ENCODE results near the gene CAAP1. TPM values are rescaled to one million over a fixed set of nuclear protein-coding genes. Genes with fewer than 3 reads are reported as not detected.
A peak's percentile ranks its signal among the peaks of the same experiment; 100 is the strongest.
"Not testable (repeated sequence)": the region's sequence is repeated elsewhere in the genome, so short reads cannot be mapped to it uniquely, and the experiment has no call there.

CAAP1 gene
- polyA plus RNA-seq, 4 donors: 9.2 to 36.3 (median 19.7) TPM

GRCh38 chr9:26880262-26880661, 12.3 kb downstream of the CAAP1 start:
- WGBS, 3 donors: 87 to 99% (median 98%) methylated on average over 4 of the region's 4 CpGs
- FAIRE-seq: no peak
- Histone ChIP-seq H3K4me3 (ENCODE audit: low read depth in 1 of 3, low read length in 3 of 3) (no peak overlapping the region), H3K4me1 (ENCODE audit: control insufficient read depth in 3 of 3, insufficient read depth in 2 of 3, low read depth in 1 of 3, low read length in 2 of 3) (no peaks in the 10 kb centered on the region), H3K9me3 (ENCODE audit: control insufficient read depth in 2 of 2, insufficient read depth in 1 of 2, low read depth in 1 of 2, low read length in 1 of 2) (peaks cover 0 to 30% of the 10 kb centered on the region in 2 donors), H3K27me3 (ENCODE audit: control insufficient read depth in 3 of 3, insufficient read depth in 3 of 3, low read length in 3 of 3) (no peaks in the 10 kb centered on the region), H3K27ac (ENCODE audit: low read depth in 1 of 3, low read length in 2 of 3) (no peak overlapping the region), H3K36me3 (ENCODE audit: control insufficient read depth in 3 of 3, insufficient read depth in 2 of 3, low read depth in 1 of 3, low read length in 3 of 3) (peaks cover 3 to 36% (median 15%) of the 10 kb centered on the region in 3 donors)
- no peak for DNase-seq

- not testable (repeated sequence) for H3K4me3 ChIP-seq (ENCODE audit: low read depth in 1 of 3, low read length in 3 of 3); H3K4me1 ChIP-seq (ENCODE audit: control insufficient read depth in 3 of 3, insufficient read depth in 2 of 3, low read depth in 1 of 3, low read length in 2 of 3); FAIRE-seq; H3K27ac ChIP-seq (ENCODE audit: low read depth in 1 of 3, low read length in 2 of 3); DNase-seq; H3K27me3 ChIP-seq (ENCODE audit: control insufficient read depth in 3 of 3, insufficient read depth in 3 of 3, low read length in 3 of 3)
- 87 to 96% (median 92%) methylated on average over 3 of the region's 3 CpGs for WGBS, 3 donors
- Histone ChIP-seq H3K9me3 (ENCODE audit: control insufficient read depth in 2 of 2, insufficient read depth in 1 of 2, low read depth in 1 of 2, low read length in 1 of 2) (peaks cover 0 to 13% of the 10 kb centered on the region in 2 donors), H3K36me3 (ENCODE audit: control insufficient read depth in 3 of 3, insufficient read depth in 2 of 3, low read depth in 1 of 3, low read length in 3 of 3) (peaks cover 5 to 29% (median 8%) of the 10 kb centered on the region in 3 donors)
These were observed 17.4 kb downstream of the CAAP1 start for GRCh38 chr9:26875155-26875554.

- no peaks in the 10 kb centered on the region for H3K9me3 ChIP-seq (ENCODE audit: control insufficient read depth in 2 of 2, insufficient read depth in 1 of 2, low read depth in 1 of 2, low read length in 1 of 2)
These were observed 22.3 kb downstream of the CAAP1 start for GRCh38 chr9:26870292-26870691.

GRCh38 chr9:26863074-26863473, 29.5 kb downstream of the CAAP1 start:
- H3K27me3 ChIP-seq (ENCODE audit: control insufficient read depth in 3 of 3, insufficient read depth in 3 of 3, low read length in 3 of 3): no peaks in the 10 kb centered on the region

More at GRCh38 chr9:26870292-26870691, 22.3 kb downstream of the CAAP1 start:
- H3K36me3 ChIP-seq (ENCODE audit: control insufficient read depth in 3 of 3, insufficient read depth in 2 of 3, low read depth in 1 of 3, low read length in 3 of 3): peaks cover 2 to 20% (median 2%) of the 10 kb centered on the region in 3 donors
- peaks cover 0 to 2% (median 0%) of the 10 kb centered on the region in 3 donors for H3K4me1 ChIP-seq (ENCODE audit: control insufficient read depth in 3 of 3, insufficient read depth in 2 of 3, low read depth in 1 of 3, low read length in 2 of 3)
- H3K27ac ChIP-seq (ENCODE audit: low read depth in 1 of 3, low read length in 2 of 3): no peak overlapping the region
- peak; percentile 31 to 54 for DNase-seq
- H3K27me3 ChIP-seq (ENCODE audit: control insufficient read depth in 3 of 3, insufficient read depth in 3 of 3, low read length in 3 of 3): no peaks in the 10 kb centered on the region
- FAIRE-seq: no peak
- 61 to 79% (median 78%) methylated on average over 8 of the region's 8 CpGs for WGBS, 3 donors
- no peak overlapping the region for H3K4me3 ChIP-seq (ENCODE audit: low read depth in 1 of 3, low read length in 3 of 3)

GRCh38 chr9:26856413-26857032, 36.1 kb downstream of the CAAP1 start:
- Histone ChIP-seq H3K4me3 (ENCODE audit: low read depth in 1 of 3, low read length in 3 of 3) (no peak overlapping the region), H3K36me3 (ENCODE audit: control insufficient read depth in 3 of 3, insufficient read depth in 2 of 3, low read depth in 1 of 3, low read length in 3 of 3) (peaks cover 0 to 15% (median 13%) of the 10 kb centered on the region in 3 donors), H3K9me3 (ENCODE audit: control insufficient read depth in 2 of 2, insufficient read depth in 1 of 2, low read depth in 1 of 2, low read length in 1 of 2) (no peaks in the 10 kb centered on the region), H3K27ac (ENCODE audit: low read depth in 1 of 3, low read length in 2 of 3) (no peak overlapping the region), H3K27me3 (ENCODE audit: control insufficient read depth in 3 of 3, insufficient read depth in 3 of 3, low read length in 3 of 3) (no peaks in the 10 kb centered on the region), H3K4me1 (ENCODE audit: control insufficient read depth in 3 of 3, insufficient read depth in 2 of 3, low read depth in 1 of 3, low read length in 2 of 3) (no peaks in the 10 kb centered on the region)
- 83 to 89% (median 84%) methylated on average over 1 of the region's 1 CpG for WGBS, 3 donors
- DNase-seq: peak; percentile 51 to 70
- FAIRE-seq: no peak

More at GRCh38 chr9:26863074-26863473, 29.5 kb downstream of the CAAP1 start:
- FAIRE-seq (no peak), DNase-seq (peak in 1 of 2 donors; percentile 3)
- Histone ChIP-seq H3K4me3 (ENCODE audit: low read depth in 1 of 3, low read length in 3 of 3) (no peak overlapping the region), H3K4me1 (ENCODE audit: control insufficient read depth in 3 of 3, insufficient read depth in 2 of 3, low read depth in 1 of 3, low read length in 2 of 3) (no peaks in the 10 kb centered on the region), H3K36me3 (ENCODE audit: control insufficient read depth in 3 of 3, insufficient read depth in 2 of 3, low read depth in 1 of 3, low read length in 3 of 3) (peaks cover 0 to 13% (median 10%) of the 10 kb centered on the region in 3 donors), H3K27ac (ENCODE audit: low read depth in 1 of 3, low read length in 2 of 3) (no peak overlapping the region), H3K9me3 (ENCODE audit: control insufficient read depth in 2 of 2, insufficient read depth in 1 of 2, low read depth in 1 of 2, low read length in 1 of 2) (no peaks in the 10 kb centered on the region)
- WGBS, 3 donors: 21 to 49% (median 39%) methylated on average over 1 of the region's 1 CpG

GRCh38 chr9:26850995-26851394, 41.6 kb downstream of the CAAP1 start:
- H3K9me3 ChIP-seq (ENCODE audit: control insufficient read depth in 2 of 2, insufficient read depth in 1 of 2, low read depth in 1 of 2, low read length in 1 of 2): no peaks in the 10 kb centered on the region
- no peak overlapping the region for H3K27ac ChIP-seq (ENCODE audit: low read depth in 1 of 3, low read length in 2 of 3)
- H3K4me1 ChIP-seq (ENCODE audit: control insufficient read depth in 3 of 3, insufficient read depth in 2 of 3, low read depth in 1 of 3, low read length in 2 of 3): no peaks in the 10 kb centered on the region
- no peaks in the 10 kb centered on the region for H3K27me3 ChIP-seq (ENCODE audit: control insufficient read depth in 3 of 3, insufficient read depth in 3 of 3, low read length in 3 of 3)
- FAIRE-seq: no peak
- H3K4me3 ChIP-seq (ENCODE audit: low read depth in 1 of 3, low read length in 3 of 3): no peak overlapping the region
- H3K36me3 ChIP-seq (ENCODE audit: control insufficient read depth in 3 of 3, insufficient read depth in 2 of 3, low read depth in 1 of 3, low read length in 3 of 3): peaks cover 0 to 16% (median 11%) of the 10 kb centered on the region in 3 donors
- no peak for DNase-seq
- 96 to 100% (median 99%) methylated on average over 2 of the region's 2 CpGs for WGBS, 3 donors

- peak in 1 of 2 donors; percentile 2 for DNase-seq
- no peak overlapping the region for H3K27ac ChIP-seq (ENCODE audit: low read depth in 1 of 3, low read length in 2 of 3)
- H3K4me3 ChIP-seq (ENCODE audit: low read depth in 1 of 3, low read length in 3 of 3): no peak overlapping the region
- no peaks in the 10 kb centered on the region for H3K27me3 ChIP-seq (ENCODE audit: control insufficient read depth in 3 of 3, insufficient read depth in 3 of 3, low read length in 3 of 3)
- H3K36me3 ChIP-seq (ENCODE audit: control insufficient read depth in 3 of 3, insufficient read depth in 2 of 3, low read depth in 1 of 3, low read length in 3 of 3): peaks cover 0 to 2% (median 0%) of the 10 kb centered on the region in 3 donors
- WGBS, 3 donors: 25 to 43% (median 39%) methylated on average over 6 of the region's 6 CpGs
- H3K4me1 ChIP-seq (ENCODE audit: control insufficient read depth in 3 of 3, insufficient read depth in 2 of 3, low read depth in 1 of 3, low read length in 2 of 3): no peaks in the 10 kb centered on the region
- FAIRE-seq: no peak
- H3K9me3 ChIP-seq (ENCODE audit: control insufficient read depth in 2 of 2, insufficient read depth in 1 of 2, low read depth in 1 of 2, low read length in 1 of 2): no peaks in the 10 kb centered on the region
These were observed 58.8 kb downstream of the CAAP1 start for GRCh38 chr9:26833792-26834191.

GRCh38 chr9:26828391-26828955, 64.1 kb downstream of the CAAP1 start:
- not testable (repeated sequence) for H3K36me3 ChIP-seq (ENCODE audit: control insufficient read depth in 3 of 3, insufficient read depth in 2 of 3, low read depth in 1 of 3, low read length in 3 of 3); H3K4me1 ChIP-seq (ENCODE audit: control insufficient read depth in 3 of 3, insufficient read depth in 2 of 3, low read depth in 1 of 3, low read length in 2 of 3); H3K27ac ChIP-seq (ENCODE audit: low read depth in 1 of 3, low read length in 2 of 3); H3K27me3 ChIP-seq (ENCODE audit: control insufficient read depth in 3 of 3, insufficient read depth in 3 of 3, low read length in 3 of 3); H3K4me3 ChIP-seq (ENCODE audit: low read depth in 1 of 3, low read length in 3 of 3); DNase-seq; H3K9me3 ChIP-seq (ENCODE audit: control insufficient read depth in 2 of 2, insufficient read depth in 1 of 2, low read depth in 1 of 2, low read length in 1 of 2); FAIRE-seq
- 82 to 88% (median 85%) methylated on average over 4 of the region's 4 CpGs for WGBS, 3 donors

Measured in small intestine (tissue), 7 donors.